A172 (cell line): ENCODE data around the gene DNHD1. TPM values are rescaled to one million over a fixed set of nuclear protein-coding genes. Genes with fewer than 3 reads are reported as not detected.
"Not testable (repeated sequence)": the region's sequence is repeated elsewhere in the genome, so short reads cannot be mapped to it uniquely, and the experiment has no call there.

ENCODE experiments used
- DNase-seq: peaks from one replicate; pipeline ENCODE4 v3.0.0-alpha.2; 2015; ENCODE audit warnings: low spot score
- total RNA-seq: library from RNA; depleted of rRNA; stranded (reverse); fragments of >200 nt; shearing (Covaris generic); gene quantifications from 2 replicates; pipeline ENCODE4 v1.2.3, GENCODE V29; 2014

DNHD1 gene
- total RNA-seq, 1 experiment from 2014 or later: 1.9 TPM

DNA sequence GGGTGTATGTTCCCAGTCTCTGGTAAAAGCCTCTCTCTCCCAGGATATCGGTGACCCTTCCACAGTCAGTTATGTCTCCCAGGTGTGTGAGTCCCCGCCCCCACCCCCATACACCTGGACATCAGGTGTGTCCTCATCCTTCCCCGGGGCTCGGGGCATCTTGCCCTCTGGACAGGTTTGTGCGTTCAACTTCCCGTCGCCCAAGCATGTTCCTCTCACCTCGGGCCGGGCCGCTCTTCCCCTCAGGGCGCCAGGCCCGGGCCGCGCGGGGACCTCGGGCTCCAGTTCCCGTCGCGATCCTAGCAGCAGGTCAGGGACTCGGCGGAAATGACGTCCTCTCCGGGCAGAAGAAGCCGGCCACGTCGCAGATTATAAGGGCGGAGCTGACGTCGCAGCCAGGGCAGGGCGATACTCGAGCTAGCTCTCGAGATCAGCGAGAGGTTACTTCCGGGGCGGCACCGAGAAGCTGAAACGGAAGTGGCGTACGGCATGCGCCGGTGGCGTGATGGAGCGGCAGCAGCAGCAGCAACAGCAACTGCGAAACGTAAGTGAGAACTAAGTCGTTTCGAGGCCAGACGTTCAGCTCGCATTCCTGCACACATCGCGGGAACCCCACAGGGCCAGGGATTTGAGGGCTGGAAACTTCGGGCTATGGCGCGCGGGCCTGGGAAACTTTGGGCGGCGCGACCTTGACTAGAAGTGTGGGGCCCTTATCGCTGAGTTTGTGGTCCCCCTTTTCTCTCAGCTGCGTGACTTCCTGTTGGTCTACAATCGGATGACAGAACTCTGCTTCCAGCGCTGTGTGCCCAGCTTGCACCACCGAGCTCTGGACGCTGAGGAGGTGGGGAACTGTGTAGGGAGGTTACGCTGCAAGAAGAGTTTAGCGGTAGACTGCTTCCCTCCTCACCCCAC is 15.8 kb upstream of the DNHD1 start, which contains the start of the genes ARFIP2 and TIMM10B:
ARFIP2 (minus strand) TSS at position 320 of the 912 bp plus-strand sequence. CDS start 910 bp downstream, outside the sequence.
TIMM10B (plus strand) TSS at position 490 of the 912 bp plus-strand sequence; CDS start at position 506, 16 bp downstream.
- peak; percentile 98 for DNase-seq

DNA sequence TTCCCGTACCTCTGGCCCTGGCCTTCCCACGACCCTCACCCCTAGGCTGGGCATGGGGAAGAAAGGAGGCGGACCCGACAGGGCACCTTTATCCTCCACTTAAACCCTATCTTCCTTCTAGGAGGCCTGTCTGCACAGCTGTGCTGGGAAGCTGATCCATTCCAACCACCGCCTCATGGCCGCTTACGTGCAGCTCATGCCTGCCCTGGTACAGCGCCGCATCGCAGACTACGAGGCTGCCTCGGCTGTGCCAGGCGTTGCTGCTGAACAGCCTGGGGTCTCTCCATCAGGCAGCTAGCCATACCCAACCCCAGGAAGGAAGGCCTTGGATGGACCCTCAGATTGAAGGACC is 15.2 kb upstream of the DNHD1 start:
- DNase-seq: no peak

DNA sequence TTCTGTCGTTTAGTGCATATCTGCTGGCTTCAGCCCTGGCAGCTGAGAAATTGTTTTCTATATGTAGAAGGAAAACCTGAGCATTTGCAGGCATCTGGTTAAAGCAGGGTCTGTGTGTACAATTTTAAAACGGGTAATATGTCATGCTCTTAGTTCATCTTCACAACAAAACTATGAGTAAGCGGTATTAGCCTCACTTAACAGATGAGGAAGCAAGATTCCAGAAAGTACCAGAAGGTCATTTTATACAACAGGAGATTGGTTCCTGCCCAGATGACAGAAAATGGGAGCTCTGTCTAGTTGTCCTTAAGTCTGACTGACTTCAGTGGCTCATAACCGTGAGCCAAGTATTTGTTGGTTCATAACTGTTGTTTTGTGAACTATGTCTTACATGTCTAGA is 14.6 kb upstream of the DNHD1 start:
- DNase-seq: no peak

DNA sequence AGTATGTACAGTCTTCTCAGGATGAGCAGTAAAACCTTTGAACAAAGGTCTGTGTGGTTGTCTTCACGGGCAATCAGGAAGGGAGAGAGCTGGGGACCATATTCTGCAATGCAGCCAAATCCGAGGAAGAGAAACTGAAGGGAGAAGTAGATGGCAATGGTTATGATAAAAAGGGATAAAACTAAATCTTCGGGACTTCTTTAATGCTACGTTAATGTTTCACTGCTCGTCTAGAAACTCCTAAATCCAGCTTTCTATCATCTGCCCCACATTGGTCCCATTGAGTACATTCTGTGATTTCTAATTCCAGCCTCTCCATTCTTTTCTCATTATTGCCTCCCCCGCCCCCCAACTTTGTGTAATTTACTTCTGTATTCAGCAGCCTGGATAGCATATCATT is 14.1 kb upstream of the DNHD1 start:
- DNase-seq: no peak

DNA sequence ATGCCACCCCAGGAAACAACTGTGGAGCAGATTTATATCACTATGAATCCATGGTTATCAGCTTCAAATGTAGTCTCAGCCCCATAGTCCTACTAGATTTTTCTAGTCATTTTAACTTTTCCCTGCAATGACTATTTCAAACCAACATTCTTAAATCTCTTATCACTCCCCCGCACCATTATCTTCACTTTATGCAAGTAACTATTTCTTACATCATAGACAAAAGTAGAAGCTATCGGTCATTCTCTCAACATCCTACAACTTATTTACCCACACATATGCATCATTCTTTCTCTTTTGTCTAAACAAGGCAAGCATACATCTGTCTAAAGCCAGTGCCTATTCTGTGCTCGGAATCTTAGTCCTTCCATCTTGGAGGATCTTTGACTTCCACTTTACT is 11.4 kb upstream of the DNHD1 start:
- no peak for DNase-seq

DNA sequence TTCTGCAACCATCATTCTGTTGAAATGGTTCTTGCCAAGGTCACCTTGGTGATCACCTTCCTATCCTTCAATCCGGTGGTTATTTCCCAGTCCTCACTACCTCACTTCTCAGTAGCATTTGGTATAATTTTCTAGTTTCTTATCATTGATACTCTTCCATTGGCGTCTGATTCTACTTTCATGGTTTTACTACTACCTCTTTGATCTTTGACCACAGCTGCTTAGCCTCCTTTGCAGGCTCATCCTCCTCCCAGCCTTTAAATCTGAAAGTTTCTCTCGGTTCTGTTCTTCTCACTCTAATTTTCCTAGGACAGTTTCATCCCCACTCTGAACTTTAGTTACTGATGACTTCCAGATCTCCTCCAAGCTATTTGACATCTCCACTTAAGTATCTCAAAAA is 10.8 kb upstream of the DNHD1 start:
- DNase-seq: no peak

DNA sequence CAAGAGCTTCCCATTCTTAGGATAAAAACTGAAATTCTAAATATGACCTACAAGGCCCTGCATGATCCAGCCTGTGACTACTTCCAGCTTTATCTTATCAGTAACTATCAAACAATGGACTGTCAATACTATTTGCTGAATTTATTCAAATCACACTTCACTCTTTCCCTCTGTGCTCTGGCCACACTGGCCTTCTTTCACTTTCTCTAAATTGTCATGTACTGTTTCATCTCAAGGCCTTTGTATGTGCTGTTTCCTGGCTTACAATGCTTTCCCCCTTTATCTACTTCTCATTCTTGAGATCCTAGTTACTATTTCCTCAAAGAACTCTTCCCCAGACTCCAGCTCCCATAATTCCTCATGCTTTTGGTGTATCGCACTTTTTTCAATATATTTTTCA is 10.1 kb upstream of the DNHD1 start:
- no peak for DNase-seq

DNA sequence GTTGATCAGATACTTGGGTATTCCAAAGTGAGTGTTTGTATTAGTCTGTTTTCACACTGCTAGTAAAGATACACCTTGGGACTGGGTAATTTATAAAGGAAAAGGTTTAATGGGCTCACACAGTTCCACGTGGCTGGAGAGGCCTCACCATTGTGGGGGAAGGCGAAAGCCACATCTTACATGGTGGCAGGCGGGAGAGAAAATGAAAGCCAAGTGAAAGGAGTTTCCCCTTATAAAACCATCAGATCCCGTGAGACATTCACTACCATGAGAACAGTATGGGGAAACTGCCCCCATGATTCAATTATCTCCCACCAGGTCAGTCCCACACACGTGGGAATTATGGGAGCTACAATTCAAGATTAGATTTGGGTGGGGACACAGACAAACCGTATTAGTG is 8.7 kb upstream of the DNHD1 start:
- DNase-seq: no peak

DNA sequence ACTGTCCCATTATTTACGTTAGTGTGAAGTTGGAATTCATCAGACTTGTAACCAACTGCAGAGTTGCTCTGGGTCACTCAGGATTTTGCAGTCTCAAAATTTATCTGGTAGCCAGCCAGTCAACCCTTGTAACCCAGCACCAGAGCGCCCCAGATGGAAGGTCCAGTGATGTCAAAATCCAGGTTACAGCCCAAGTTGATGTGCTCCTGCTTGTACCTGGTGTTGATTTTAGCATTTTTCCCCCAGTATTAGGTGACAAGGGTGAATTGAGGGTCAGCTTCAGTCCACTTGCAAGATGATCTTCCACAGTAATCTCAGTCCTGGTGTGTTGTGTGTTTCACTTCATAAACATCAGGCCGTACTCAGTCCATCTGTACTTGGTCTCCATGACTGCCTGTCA is 8.3 kb upstream of the DNHD1 start:
- no peak for DNase-seq

DNA sequence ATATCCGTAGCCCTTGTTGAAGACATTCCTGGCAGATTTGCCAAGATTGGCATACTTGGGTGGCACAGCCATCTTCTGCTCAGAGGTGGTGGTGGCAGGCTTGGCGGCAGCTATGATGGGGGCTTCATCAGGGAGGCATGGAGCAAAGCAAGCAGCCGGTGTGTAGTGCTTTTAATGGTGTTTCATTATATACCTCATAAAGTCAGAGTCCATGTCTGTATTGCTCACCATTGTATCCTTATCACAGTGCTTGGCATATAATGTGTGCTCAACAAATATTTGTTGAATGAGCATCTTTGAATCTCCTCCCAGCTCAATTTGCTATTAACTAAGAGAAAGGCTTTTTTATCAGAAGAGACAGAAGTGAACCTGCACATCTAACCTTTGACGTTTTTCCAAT is 7.8 kb upstream of the DNHD1 start:
- DNase-seq: no peak

DNA sequence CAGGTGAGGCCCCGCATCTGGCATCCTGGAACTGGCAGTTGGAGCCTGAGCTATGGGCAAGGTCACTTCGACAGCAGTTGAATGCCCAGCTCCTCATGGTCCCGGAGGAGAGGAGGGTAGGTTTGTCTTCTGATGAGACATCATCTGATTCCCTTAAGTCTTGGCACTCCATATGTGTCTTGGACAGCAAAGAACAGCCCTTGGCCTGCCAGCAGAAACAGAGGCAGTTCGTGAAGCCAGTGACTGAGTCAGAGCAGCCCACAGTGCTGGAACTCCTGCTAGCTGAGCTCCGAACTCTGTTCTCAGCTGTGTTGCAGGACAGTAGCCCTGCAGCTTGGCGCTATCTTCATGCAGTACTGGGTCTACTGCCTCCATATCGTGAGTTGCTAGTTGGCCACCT is 1.0 kb downstream of the DNHD1 start:
- no peak for DNase-seq

DNA sequence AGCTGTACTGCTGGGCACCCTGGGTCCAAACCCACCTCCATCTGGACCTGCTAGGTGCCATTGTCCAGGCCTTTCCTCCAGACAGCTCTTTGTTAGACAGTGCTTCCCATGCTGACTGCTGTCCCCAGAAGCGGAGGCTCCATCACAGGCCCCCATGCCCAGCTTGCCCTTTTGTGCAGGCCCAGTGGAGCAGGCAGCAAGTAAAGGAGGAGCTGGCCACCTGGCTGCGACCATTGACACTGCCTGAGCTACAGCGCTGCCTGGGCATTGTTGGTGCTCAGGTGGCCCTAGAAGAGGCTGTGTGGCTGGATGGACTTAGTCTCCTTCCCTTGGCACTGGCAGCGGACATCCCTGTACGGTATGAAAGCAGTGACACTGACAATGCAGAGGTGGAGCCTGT is 1.5 kb downstream of the DNHD1 start:
- no peak for DNase-seq

DNA sequence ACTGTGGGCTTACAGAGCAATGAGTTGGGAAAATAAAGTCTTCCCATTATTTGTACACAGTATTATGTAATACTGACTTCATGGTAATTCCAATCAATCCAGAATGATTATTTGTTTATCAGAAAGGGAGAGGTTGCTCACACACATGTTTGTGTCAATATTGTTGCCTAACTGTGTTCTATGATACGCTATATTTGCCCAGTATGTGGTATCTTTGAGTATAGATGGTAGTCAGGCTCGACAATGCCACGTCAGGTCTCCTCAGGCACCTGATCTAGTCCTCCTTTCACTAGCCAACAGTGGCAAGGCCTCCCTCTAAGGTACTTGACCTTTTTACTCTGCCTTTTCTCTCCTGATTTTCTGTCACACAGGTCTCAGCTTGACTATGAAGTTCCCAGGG is 5.3 kb downstream of the DNHD1 start:
- DNase-seq: no peak

DNA sequence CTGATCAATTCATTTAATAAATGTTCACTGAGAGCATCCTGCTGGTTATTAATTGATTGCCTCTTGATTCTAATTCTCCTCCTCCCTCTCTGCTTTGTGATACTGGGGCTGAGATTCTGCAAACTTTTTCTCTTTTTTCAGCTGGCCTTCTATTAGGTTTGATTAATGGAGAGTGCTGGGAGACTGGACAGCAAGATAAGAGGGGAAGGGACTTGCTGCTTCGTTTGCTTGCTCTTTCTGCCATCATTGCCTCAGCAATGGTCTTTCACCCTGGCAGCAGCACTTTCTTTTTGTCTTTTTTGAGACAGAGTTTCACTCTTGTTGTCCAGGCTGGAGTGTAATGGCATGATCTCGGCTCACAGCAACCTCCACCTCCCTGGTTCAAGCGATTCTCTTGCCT is 7.1 kb downstream of the DNHD1 start:
- no peak for DNase-seq

DNA sequence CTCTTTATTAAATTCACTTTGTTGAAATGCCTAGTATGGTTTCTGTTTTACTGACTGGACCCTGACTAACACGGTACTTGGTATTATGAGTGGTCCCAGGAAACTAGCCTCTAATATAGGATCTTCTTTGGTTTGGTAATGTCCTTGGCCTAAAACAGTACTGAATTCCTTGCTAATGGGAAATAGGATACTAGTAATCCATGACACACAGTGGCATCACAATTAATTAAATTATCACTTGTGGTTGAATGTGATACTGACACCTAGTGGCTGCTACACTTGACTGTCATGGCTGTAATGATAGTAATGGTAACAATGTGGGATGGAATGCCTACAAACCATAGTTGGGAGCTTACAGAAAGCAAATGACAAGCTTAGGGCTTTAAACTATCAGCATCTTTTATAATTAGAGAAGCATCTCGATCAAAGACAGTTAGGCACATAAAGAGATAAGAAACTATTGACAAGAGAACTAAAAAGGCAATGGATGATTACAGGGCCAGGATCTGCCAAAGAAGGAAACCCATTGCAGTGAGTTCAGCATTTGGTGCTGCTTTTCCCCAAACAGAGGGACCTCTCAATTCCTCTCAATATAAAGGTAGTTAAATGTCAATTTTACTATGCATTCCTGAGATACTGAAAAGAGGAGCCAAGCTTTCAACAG is 8.6 kb downstream of the DNHD1 start:
- peak; percentile 77 for DNase-seq

DNA sequence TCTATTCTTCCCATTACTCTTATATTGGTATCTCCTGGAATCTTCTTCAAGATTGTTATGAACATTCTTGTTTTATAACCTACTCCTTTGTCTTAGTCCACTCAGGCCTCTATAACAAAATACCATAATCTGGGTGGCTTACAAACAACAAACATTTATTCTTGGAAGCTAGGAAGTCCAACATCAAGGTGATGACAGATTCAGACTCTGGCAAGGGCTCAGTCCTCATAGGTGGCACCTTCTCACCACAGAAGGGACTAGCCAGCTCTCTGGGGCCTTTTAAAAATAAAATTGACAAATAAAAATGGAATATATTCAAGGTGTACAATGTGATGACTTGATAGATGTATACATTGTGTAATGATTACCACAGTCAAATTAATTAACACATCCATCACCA is 19.8 kb downstream of the DNHD1 start:
- DNase-seq: no peak

DNA sequence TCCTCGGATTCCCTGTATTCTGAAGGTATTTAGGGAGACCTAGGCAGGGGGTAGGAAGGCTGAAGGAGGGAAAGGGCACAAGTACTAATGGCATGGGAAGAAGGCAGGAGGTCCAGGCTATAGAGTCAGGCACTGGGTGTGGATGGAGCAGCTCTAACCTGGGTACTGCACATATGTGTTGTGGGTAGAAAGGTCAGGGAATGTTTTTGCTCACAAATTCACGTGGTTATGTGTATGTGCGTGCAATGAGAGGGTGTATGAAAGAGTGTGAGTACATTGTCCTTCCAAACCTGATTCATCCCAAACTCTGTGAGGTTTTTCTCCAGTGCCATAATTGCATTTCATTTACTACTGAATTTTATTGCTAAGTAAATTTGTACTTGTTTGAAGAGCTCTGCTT is 23.2 kb downstream of the DNHD1 start:
- no peak for DNase-seq

DNA sequence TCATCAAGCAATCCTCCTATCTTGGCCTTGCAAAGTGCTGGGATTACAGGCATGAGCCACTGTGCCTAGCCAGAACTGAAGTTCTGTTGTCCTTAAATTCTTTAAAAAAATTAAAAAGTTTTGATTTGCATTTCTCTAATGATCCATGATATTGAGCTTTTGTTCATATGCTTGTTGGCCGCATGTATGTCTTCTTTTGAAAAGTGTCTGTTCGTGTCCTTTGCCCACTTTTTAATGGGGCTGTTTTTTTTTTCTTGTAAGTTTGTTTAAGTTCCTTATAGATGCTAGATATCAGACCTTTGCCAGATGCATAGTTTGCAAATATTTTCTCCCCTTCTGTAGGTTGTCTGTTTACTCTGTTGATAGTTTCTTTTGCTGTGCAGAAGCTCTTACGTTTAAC is 24.9 kb downstream of the DNHD1 start:
- not testable (repeated sequence) for DNase-seq

DNA sequence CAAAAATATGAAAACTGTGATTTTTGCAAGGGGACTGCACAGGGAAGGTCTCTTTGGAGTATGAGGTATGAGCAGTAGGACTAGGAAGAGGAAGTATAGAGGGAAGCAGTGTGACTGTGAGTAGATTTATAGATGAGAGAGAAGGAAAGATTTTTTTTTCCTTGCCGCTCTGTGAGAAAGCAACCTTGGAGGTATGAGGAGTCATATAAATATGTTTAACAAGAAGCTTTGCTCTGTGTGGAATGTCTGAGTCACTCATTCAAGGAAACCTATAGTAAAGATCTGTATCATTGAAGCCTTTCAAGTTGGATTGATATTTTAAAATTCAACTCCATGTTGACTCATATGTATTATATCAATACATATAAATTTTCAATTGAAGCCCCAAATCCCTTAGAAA is 26.2 kb downstream of the DNHD1 start:
- peak; percentile 65 for DNase-seq

DNA sequence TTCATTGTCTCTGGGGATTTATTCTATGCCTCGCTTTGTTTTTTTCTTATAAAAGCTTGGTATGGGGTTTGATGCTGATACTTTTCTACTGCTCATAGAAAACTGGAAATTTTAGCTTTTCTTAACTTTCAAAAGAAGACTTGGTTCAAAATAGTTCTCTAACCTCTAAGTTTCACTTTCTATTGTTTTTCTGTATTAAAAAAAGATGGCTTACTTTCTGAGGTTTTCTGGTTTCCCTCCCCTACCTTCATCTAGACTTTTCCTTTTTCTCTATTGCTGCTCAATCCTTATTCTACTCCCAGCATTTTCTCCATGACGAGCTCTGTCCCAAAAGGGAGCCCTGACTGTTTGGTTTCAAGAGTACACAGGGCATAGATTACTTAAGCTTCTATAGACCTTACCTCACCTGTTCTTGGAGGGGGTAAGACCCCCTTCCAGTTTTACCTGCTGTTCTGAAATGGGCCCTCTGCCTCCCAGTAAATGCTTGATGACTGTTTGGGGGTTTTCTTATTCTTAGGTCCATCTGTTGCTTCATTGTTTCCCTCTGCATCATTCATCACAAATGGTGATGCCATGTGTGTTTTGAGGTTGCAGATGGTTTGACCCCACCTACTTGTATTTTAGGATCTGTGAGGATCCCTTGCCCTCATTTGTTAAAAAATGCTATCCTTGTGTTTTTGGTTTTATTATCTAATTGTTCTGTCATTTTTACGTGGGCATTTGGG is 29.5 kb downstream of the DNHD1 start:
- DNase-seq: no peak

DNA sequence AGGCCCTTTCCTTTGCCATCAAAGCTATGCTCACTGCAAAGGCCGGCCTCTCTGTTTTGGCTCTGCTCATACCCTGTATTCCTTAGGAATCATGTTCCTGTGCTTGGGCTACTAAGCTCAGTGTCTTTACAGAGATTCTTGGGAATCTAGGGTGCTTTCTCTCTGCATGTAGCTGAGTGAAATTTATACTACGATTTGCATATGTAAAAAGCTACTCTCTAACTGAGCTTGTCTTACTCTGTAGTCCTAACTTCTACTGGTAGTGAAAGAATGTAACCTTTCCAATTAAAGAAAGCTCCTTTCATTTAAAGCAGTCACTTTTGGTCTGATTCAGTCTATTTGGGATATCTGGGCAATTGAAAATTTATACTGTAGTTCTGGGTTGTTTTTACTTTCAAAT is 32.2 kb downstream of the DNHD1 start:
- no peak for DNase-seq

DNA sequence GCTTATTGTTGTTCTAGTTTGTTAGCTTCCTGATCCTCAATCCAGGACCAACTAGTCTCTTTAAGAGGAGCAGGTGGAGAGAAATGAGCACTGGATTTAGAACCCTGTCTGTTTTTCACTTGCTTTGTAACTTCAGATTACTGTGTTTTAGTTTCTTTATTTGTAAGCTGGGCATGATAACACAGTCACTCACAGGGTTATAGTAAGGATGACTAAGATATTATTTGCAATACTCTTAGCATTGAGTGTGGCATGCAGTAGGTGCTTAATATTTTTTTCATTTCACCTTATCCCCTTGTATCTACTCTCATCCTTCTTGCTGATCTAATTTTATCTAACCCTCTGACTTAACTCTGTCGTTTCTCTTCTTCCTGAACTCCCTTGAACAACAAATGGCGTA is 33.8 kb downstream of the DNHD1 start:
- DNase-seq: no peak
